ENCODE measurements around the gene CSRNP2. TPM values are rescaled to one million over a fixed set of nuclear protein-coding genes. Genes with fewer than 3 reads are reported as not detected.
"Not testable (repeated sequence)": the region's sequence is repeated elsewhere in the genome, so short reads cannot be mapped to it uniquely, and the experiment has no call there.

The CSRNP2 gene
- polyA plus RNA-seq, 1 donor, result 18.9 TPM

GRCh38 chr12:51019927-51020326 lies 63.5 kb downstream of the CSRNP2 start:
- H3K4me3 ChIP-seq (ENCODE audit: low read length), result no peak overlapping the region
- no peaks in the 10 kb centered on the region for H3K9me3 ChIP-seq (ENCODE audit: control insufficient read depth, low read depth, low read length)
- H3K36me3 ChIP-seq (ENCODE audit: control insufficient read depth, insufficient read depth, low read length), result peaks cover 2% of the 10 kb centered on the region
- H3K4me1 ChIP-seq (ENCODE audit: control insufficient read depth, insufficient read depth, low read length), result peaks cover 30% of the 10 kb centered on the region
- H3K27me3 ChIP-seq (ENCODE audit: control insufficient read depth, insufficient read depth, low read length), result no peaks in the 10 kb centered on the region
- DNase-seq, result no peak
- H3K27ac ChIP-seq (ENCODE audit: low read length), result no peak overlapping the region
- WGBS (ENCODE audit: insufficient coverage, low lambda C conversion rate), result no CpG with 5 or more reads among the region's 2 CpGs

DNA sequence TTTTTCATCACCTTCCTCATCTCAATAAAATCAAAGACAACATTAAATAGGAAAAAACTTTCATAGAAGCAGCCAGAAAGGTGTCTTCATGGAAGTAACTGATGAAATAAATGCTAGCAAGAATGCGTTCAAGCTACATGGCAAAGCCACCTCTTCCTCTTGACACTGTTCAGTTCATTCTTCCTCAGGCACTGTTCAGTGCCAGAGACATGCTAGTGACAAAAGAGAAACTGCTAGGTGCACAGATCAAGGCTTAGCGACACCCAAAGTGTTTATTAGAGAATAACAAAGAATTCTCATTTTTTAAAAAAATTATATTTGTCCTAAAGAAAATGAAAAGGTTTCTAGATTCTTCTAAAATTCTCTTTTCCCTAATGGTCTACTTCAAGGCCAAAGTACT lies 64.4 kb downstream of the CSRNP2 start:
- 86% methylated on average over 1 of the region's 2 CpGs for WGBS (ENCODE audit: insufficient coverage, low lambda C conversion rate)
- Histone ChIP-seq H3K36me3 (ENCODE audit: control insufficient read depth, insufficient read depth, low read length) (peaks cover 2% of the 10 kb centered on the region), H3K4me1 (ENCODE audit: control insufficient read depth, insufficient read depth, low read length) (peaks cover 27% of the 10 kb centered on the region)

DNA sequence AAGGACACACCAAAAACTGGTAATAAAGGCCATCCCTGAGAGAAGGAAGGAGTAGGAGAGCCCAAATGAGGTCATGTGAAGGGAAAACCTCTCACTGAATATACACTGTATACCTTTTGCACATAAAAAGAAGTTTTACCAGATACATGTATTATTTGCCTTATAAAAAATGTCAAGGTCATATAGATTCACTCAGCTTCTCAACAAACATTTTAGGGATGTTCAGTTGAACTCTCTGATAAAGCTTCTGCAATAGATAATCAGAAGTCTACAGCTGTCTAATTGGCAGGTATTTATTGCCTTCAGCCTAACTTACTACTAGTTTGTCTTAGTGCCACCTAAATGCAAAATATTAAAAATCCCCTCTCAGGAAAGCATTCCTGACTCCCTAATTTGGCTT lies 65.9 kb downstream of the CSRNP2 start:
- Histone ChIP-seq H3K27ac (ENCODE audit: low read length) (no peak overlapping the region), H3K4me3 (ENCODE audit: low read length) (no peak overlapping the region), H3K9me3 (ENCODE audit: control insufficient read depth, low read depth, low read length) (no peaks in the 10 kb centered on the region), H3K4me1 (ENCODE audit: control insufficient read depth, insufficient read depth, low read length) (peaks cover 13% of the 10 kb centered on the region), H3K27me3 (ENCODE audit: control insufficient read depth, insufficient read depth, low read length) (no peaks in the 10 kb centered on the region), H3K36me3 (ENCODE audit: control insufficient read depth, insufficient read depth, low read length) (peaks cover 4% of the 10 kb centered on the region)
- no peak for DNase-seq

More for the DNA sequence above, 64.4 kb downstream of the CSRNP2 start:
- Histone ChIP-seq H3K27me3 (ENCODE audit: control insufficient read depth, insufficient read depth, low read length) (no peaks in the 10 kb centered on the region), H3K4me3 (ENCODE audit: low read length) (no peak overlapping the region), H3K27ac (ENCODE audit: low read length) (no peak overlapping the region), H3K9me3 (ENCODE audit: control insufficient read depth, low read depth, low read length) (no peaks in the 10 kb centered on the region)
- DNase-seq, result no peak

DNA sequence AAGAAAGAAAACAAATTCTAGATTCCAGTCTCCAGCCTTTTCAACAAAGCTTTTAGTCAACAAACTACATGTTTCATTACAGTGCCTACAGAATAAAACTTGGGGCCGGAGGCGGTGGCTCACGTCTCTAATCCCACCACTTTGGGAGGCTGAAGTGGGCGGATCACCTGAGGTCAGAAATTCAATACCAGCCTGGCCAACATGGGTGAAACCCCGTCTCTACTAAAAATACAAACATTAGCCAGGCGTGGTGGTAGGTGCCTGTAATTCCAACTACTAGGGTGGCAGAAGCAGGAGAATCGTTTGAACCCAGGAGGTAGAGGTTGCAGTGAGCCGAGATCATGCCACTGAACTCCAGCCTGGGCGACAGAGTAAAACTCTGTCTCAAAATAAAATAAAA lies 68.9 kb downstream of the CSRNP2 start:
- H3K36me3 ChIP-seq (ENCODE audit: control insufficient read depth, insufficient read depth, low read length); H3K9me3 ChIP-seq (ENCODE audit: control insufficient read depth, low read depth, low read length); H3K4me1 ChIP-seq (ENCODE audit: control insufficient read depth, insufficient read depth, low read length); H3K27me3 ChIP-seq (ENCODE audit: control insufficient read depth, insufficient read depth, low read length); H3K27ac ChIP-seq (ENCODE audit: low read length); H3K4me3 ChIP-seq (ENCODE audit: low read length); DNase-seq: not testable (repeated sequence)
- no CpG with 5 or more reads among the region's 9 CpGs for whole genome bisulfite sequencing (ENCODE audit: insufficient coverage, low lambda C conversion rate)

GRCh38 chr12:51013441-51013840 lies 70.0 kb downstream of the CSRNP2 start:
- H3K4me1 ChIP-seq (ENCODE audit: control insufficient read depth, insufficient read depth, low read length), result peaks cover 12% of the 10 kb centered on the region
- peaks cover 2% of the 10 kb centered on the region for H3K36me3 ChIP-seq (ENCODE audit: control insufficient read depth, insufficient read depth, low read length)
- WGBS (ENCODE audit: insufficient coverage, low lambda C conversion rate), result 100% methylated on average over 2 of the region's 7 CpGs
- no peaks in the 10 kb centered on the region for H3K9me3 ChIP-seq (ENCODE audit: control insufficient read depth, low read depth, low read length)
- no peak overlapping the region for H3K4me3 ChIP-seq (ENCODE audit: low read length)
- DNase-seq, result no peak
- no peaks in the 10 kb centered on the region for H3K27me3 ChIP-seq (ENCODE audit: control insufficient read depth, insufficient read depth, low read length)
- no peak overlapping the region for H3K27ac ChIP-seq (ENCODE audit: low read length)

- 100% methylated on average over 3 of the region's 5 CpGs for WGBS (ENCODE audit: insufficient coverage, low lambda C conversion rate)
- no peak overlapping the region for H3K27ac ChIP-seq (ENCODE audit: low read length)
- peaks cover 15% of the 10 kb centered on the region for H3K4me1 ChIP-seq (ENCODE audit: control insufficient read depth, insufficient read depth, low read length)
- H3K27me3 ChIP-seq (ENCODE audit: control insufficient read depth, insufficient read depth, low read length), result no peaks in the 10 kb centered on the region
- no peak overlapping the region for H3K4me3 ChIP-seq (ENCODE audit: low read length)
- peaks cover 10% of the 10 kb centered on the region for H3K36me3 ChIP-seq (ENCODE audit: control insufficient read depth, insufficient read depth, low read length)
- H3K9me3 ChIP-seq (ENCODE audit: control insufficient read depth, low read depth, low read length), result no peaks in the 10 kb centered on the region
- DNase-seq, result no peak
Measured at GRCh38 chr12:51012570-51013236, 70.7 kb downstream of the CSRNP2 start.

DNA sequence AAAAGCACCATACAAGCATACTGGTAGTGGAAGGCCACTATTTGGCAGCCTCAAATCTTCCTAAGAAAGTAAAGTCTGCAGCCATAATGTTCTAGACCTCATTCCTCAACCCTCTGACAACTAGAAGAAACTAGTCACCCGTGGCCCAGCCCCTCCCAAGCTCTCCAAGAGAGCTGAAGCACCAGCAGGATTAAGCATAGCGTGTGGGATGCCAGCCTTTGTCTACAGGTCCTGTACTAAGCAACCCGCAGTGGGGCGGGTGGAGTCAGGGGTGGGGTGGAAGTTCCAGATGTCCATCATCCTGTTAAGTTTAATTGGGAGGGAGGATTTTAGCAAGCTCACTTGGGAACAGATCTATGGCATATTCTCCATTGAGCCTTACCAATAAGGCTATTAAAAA lies 71.4 kb downstream of the CSRNP2 start:
- peaks cover 15% of the 10 kb centered on the region for H3K4me1 ChIP-seq (ENCODE audit: control insufficient read depth, insufficient read depth, low read length)
- H3K27me3 ChIP-seq (ENCODE audit: control insufficient read depth, insufficient read depth, low read length), result no peaks in the 10 kb centered on the region
- peaks cover 16% of the 10 kb centered on the region for H3K36me3 ChIP-seq (ENCODE audit: control insufficient read depth, insufficient read depth, low read length)
- H3K27ac ChIP-seq (ENCODE audit: low read length), result no peak overlapping the region
- H3K4me3 ChIP-seq (ENCODE audit: low read length), result no peak overlapping the region
- H3K9me3 ChIP-seq (ENCODE audit: control insufficient read depth, low read depth, low read length), result no peaks in the 10 kb centered on the region
- WGBS (ENCODE audit: insufficient coverage, low lambda C conversion rate), result no CpG with 5 or more reads among the region's 4 CpGs
- no peak for DNase-seq

Other genes with a start within 250 kb of the CSRNP2 start
- gene TMPRSS12, start 240.7 kb downstream of the CSRNP2 start, polyA plus RNA-seq, result 0.01 TPM
- not detected for gene HIGD1C, start 131.1 kb downstream of the CSRNP2 start, polyA plus RNA-seq
- 73.1 TPM for gene SLC11A2, start 57.2 kb downstream of the CSRNP2 start, polyA plus RNA-seq
- 180 TPM for gene LETMD1, start 35.3 kb downstream of the CSRNP2 start, polyA plus RNA-seq
- gene TFCP2, start 89.5 kb upstream of the CSRNP2 start, polyA plus RNA-seq, result 31.6 TPM
- gene POU6F1, start 134.5 kb upstream of the CSRNP2 start, polyA plus RNA-seq, result 6.8 TPM
- 398 TPM for gene DAZAP2, start 155.2 kb upstream of the CSRNP2 start, polyA plus RNA-seq
- 25.3 TPM for gene SMAGP, start 186.8 kb upstream of the CSRNP2 start, polyA plus RNA-seq
- 7.0 TPM for gene BIN2, start 240.6 kb upstream of the CSRNP2 start, polyA plus RNA-seq